MM.1S (cell line): ENCODE data around the gene ATRN.

Experiments used
- DNase-seq: peaks from one replicate; pipeline ENCODE4 v3.0.0-alpha.2; 2015
- H2AFZ ChIP-seq: fragments of 300-600 bp; sonication (generic); 2 replicates; pipeline ENCODE4 v1.6.0; 2016; ENCODE audit warnings: antibody characterized with exemption, low read length
- H3F3A ChIP-seq: fragments of 300-600 bp; sonication (generic); 2 replicates; pipeline ENCODE4 v1.6.1; 2016; ENCODE audit warnings: mild to moderate bottlenecking, antibody characterized with exemption, low read length, moderate library complexity, mixed read lengths; ENCODE audit not compliant: insufficient read depth
- H3K27ac ChIP-seq: fragments of 300-600 bp; sonication (generic); 2 replicates; pipeline ENCODE4 v1.5.1; 2016; ENCODE audit warnings: mild to moderate bottlenecking, low read length
- H3K27me3 ChIP-seq: fragments of 300-600 bp; sonication (generic); replicated peaks from 2 replicates; pipeline ENCODE4 v1.6.0; 2016; ENCODE audit warnings: low read length; ENCODE audit not compliant: insufficient read depth
- H3K36me3 ChIP-seq: fragments of 300-600 bp; sonication (generic); replicated peaks from 2 replicates; pipeline ENCODE4 v1.6.1; 2016; ENCODE audit warnings: mild to moderate bottlenecking, low read length, mixed read lengths; ENCODE audit not compliant: insufficient read depth
- H3K4me1 ChIP-seq: fragments of 300-600 bp; sonication (generic); 2 replicates; pipeline ENCODE4 v1.6.1; 2016; ENCODE audit warnings: low read length, mixed read lengths
- H3K4me2 ChIP-seq: fragments of 300-600 bp; sonication (generic); 2 replicates; pipeline ENCODE4 v1.6.0; 2016; ENCODE audit warnings: low read depth, low read length
- H3K4me3 ChIP-seq: fragments of 300-600 bp; sonication (generic); 2 replicates; pipeline ENCODE4 v1.5.1; 2016; ENCODE audit warnings: low read length, mixed read lengths
- H3K79me2 ChIP-seq: fragments of 300-600 bp; sonication (generic); 2 replicates; pipeline ENCODE4 v1.6.1; 2016; ENCODE audit warnings: mixed run types, low read length, mixed read lengths
- H3K9ac ChIP-seq: fragments of 300-600 bp; sonication (generic); 2 replicates; pipeline ENCODE4 v1.6.1; 2016; ENCODE audit warnings: low read length, mixed read lengths
- H3K9me2 ChIP-seq: fragments of 300-600 bp; sonication (generic); replicated peaks from 2 replicates; pipeline ENCODE4 v1.6.1; 2016; ENCODE audit warnings: mild to moderate bottlenecking, low read length, mixed read lengths; ENCODE audit not compliant: insufficient read depth
- H3K9me3 ChIP-seq: fragments of 300-600 bp; sonication (generic); replicated peaks from 2 replicates; pipeline ENCODE4 v1.6.1; 2016; ENCODE audit warnings: mild to moderate bottlenecking, low read length, mixed read lengths; ENCODE audit not compliant: insufficient read depth
- H4K20me1 ChIP-seq: fragments of 300-600 bp; sonication (generic); 2 replicates; pipeline ENCODE4 v1.6.1; 2016; ENCODE audit warnings: mild to moderate bottlenecking, low read length, moderate library complexity, mixed read lengths; ENCODE audit not compliant: insufficient read depth
- CTCF ChIP-seq: fragments of 300-600 bp; sonication (generic); IDR thresholded peaks from 2 replicates; pipeline ENCODE4 v1.5.1; 2016; ENCODE audit warnings: antibody characterized with exemption, low read length, mixed read lengths
- EZH2 ChIP-seq: fragments of 300-600 bp; sonication (generic); optimal IDR thresholded peaks from 2 replicates; pipeline ENCODE3; 2017; ENCODE audit warnings: low read depth, mild to moderate bottlenecking, antibody characterized with exemption, low read length, mixed read lengths
- EZH2phosphoT487 ChIP-seq: fragments of 300-600 bp; sonication (generic); IDR thresholded peaks from 2 replicates; pipeline ENCODE4 v1.6.1; 2018; ENCODE audit warnings: antibody characterized with exemption, low read length

ATRN gene

GRCh38 chr20:3652221-3652620, 181.4 kb downstream of the ATRN start:
- H2AFZ ChIP-seq: no peak overlapping the region
- DNase-seq: peak; percentile 86
- TF ChIP-seq CTCF (peak; percentile 6; the same call in 1 of the 2 replicates), EZH2phosphoT487 (no peak), EZH2 (no peak)
- peaks cover 33% of the 10 kb centered on the region for H3K4me1 ChIP-seq
- peak overlapping the region; percentile 84; the same call in 1 of the 2 replicates for H3K27ac ChIP-seq
- no peak overlapping the region for H3K4me3 ChIP-seq
- no peaks in the 10 kb centered on the region for H3K36me3 ChIP-seq
- peaks cover 21% of the 10 kb centered on the region for H3F3A ChIP-seq
- H3K4me2 ChIP-seq: no peak overlapping the region; the same call in 1 of the 2 replicates
- H4K20me1 ChIP-seq: no peaks in the 10 kb centered on the region
- H3K9me2 ChIP-seq: no peaks in the 10 kb centered on the region
- no peaks in the 10 kb centered on the region for H3K79me2 ChIP-seq
- H3K9ac ChIP-seq: no peak overlapping the region
- no peaks in the 10 kb centered on the region for H3K9me3 ChIP-seq
- H3K27me3 ChIP-seq: no peaks in the 10 kb centered on the region

- no peaks in the 10 kb centered on the region for H3K9me3 ChIP-seq
Observed at GRCh38 chr20:3652676-3653596, 182.1 kb downstream of the ATRN start.

GRCh38 chr20:3653921-3654320, 183.1 kb downstream of the ATRN start:
- Histone ChIP-seq H3K27ac (peak overlapping the region; percentile 84; the same call in 1 of the 2 replicates), H3K27me3 (no peaks in the 10 kb centered on the region), H3K9me2 (no peaks in the 10 kb centered on the region), H3K4me2 (no peak overlapping the region), H3K9me3 (no peaks in the 10 kb centered on the region), H3K4me3 (no peak overlapping the region), H3K79me2 (no peaks in the 10 kb centered on the region), H3K36me3 (no peaks in the 10 kb centered on the region), H4K20me1 (no peaks in the 10 kb centered on the region), H3K4me1 (peaks cover 39% of the 10 kb centered on the region), H3K9ac (no peak overlapping the region), H2AFZ (no peak overlapping the region), H3F3A (peaks cover 21% of the 10 kb centered on the region)
- DNase-seq: no peak
- TF ChIP-seq EZH2phosphoT487 (no peak), EZH2 (no peak), CTCF (no peak)

More at GRCh38 chr20:3652676-3653596, 182.1 kb downstream of the ATRN start:
- H3K36me3 ChIP-seq: no peaks in the 10 kb centered on the region
- peak overlapping the region; percentile 27; the same call in 1 of the 2 replicates for H3K4me2 ChIP-seq
- no peak overlapping the region for H2AFZ ChIP-seq
- no peaks in the 10 kb centered on the region for H3K79me2 ChIP-seq
- peaks cover 21% of the 10 kb centered on the region for H3F3A ChIP-seq
- DNase-seq: peak; percentile 59
- H3K4me1 ChIP-seq: peaks cover 33% of the 10 kb centered on the region
- H3K27ac ChIP-seq: peak overlapping the region; percentile 84
- H3K9ac ChIP-seq: no peak overlapping the region
- no peaks in the 10 kb centered on the region for H3K27me3 ChIP-seq
- H3K9me2 ChIP-seq: no peaks in the 10 kb centered on the region
- no peak overlapping the region for H3K4me3 ChIP-seq
- TF ChIP-seq EZH2 (no peak), CTCF (0 out of 2 replicates have a peak, but pooled peaks have one; percentile 6)
- no peaks in the 10 kb centered on the region for H4K20me1 ChIP-seq
